ENCODE results near the gene NPBWR2. TPM values are rescaled to one million over a fixed set of nuclear protein-coding genes. Genes with fewer than 3 reads are reported as not detected.

NPBWR2 gene
- total RNA-seq, 1 donor from 2014 or later: not detected

GRCh38 chr20:64063389-64064144, 43.8 kb downstream of the NPBWR2 start:
- peak overlapping the region; percentile 72 for H3K27ac Mint-ChIP-seq (ENCODE audit: unreplicated experiment)
- no peaks in the 10 kb centered on the region for H3K36me3 Mint-ChIP-seq (ENCODE audit: unreplicated experiment)
- TF ChIP-seq CTCF (IDR thresholded peaks at IDR 0.05): no peak
- H3K4me3 Mint-ChIP-seq (ENCODE audit: unreplicated experiment): peak overlapping the region; percentile 86
- no peaks in the 10 kb centered on the region for H3K9me3 Mint-ChIP-seq (ENCODE audit: unreplicated experiment)
- no peak for DNase-seq (ENCODE audit: extremely low spot score, unreplicated experiment)
- H3K4me1 Mint-ChIP-seq (ENCODE audit: unreplicated experiment): peaks cover 26% of the 10 kb centered on the region
- no peaks in the 10 kb centered on the region for H3K27me3 Mint-ChIP-seq (ENCODE audit: unreplicated experiment)

GRCh38 chr20:64062596-64063388, 44.6 kb downstream of the NPBWR2 start, which contains the start of gene TCEA2:
Gene TCEA2, plus strand, starts transcription at chr20:64063198. Its CDS starts 115 bp downstream, at chr20:64063313.
- H3K36me3 Mint-ChIP-seq (ENCODE audit: unreplicated experiment): no peaks in the 10 kb centered on the region

GRCh38 chr20:64062276-64062595, 45.1 kb downstream of the NPBWR2 start:
- no peaks in the 10 kb centered on the region for H3K36me3 Mint-ChIP-seq (ENCODE audit: unreplicated experiment)
- no peak overlapping the region for H3K27ac Mint-ChIP-seq (ENCODE audit: unreplicated experiment)
- H3K27me3 Mint-ChIP-seq (ENCODE audit: unreplicated experiment): no peaks in the 10 kb centered on the region

More at GRCh38 chr20:64062596-64063388, 44.6 kb downstream of the NPBWR2 start, which contains the start of gene TCEA2:
- Mint-ChIP-seq H3K9me3 (ENCODE audit: unreplicated experiment) (no peaks in the 10 kb centered on the region), H3K4me3 (ENCODE audit: unreplicated experiment) (peak within 1 kb of the TSS; percentile 86), H3K4me1 (ENCODE audit: unreplicated experiment) (peaks cover 33% of the 10 kb centered on the region), H3K27me3 (ENCODE audit: unreplicated experiment) (no peaks in the 10 kb centered on the region), H3K27ac (ENCODE audit: unreplicated experiment) (peak within 1 kb of the TSS; percentile 72)
- TF ChIP-seq CTCF (IDR thresholded peaks at IDR 0.05): no peak
- DNase-seq (ENCODE audit: extremely low spot score, unreplicated experiment): peak; percentile 97

GRCh38 chr20:64058536-64058935, 48.8 kb downstream of the NPBWR2 start:
- H3K27me3 Mint-ChIP-seq (ENCODE audit: unreplicated experiment): no peaks in the 10 kb centered on the region
- H3K4me1 Mint-ChIP-seq (ENCODE audit: unreplicated experiment): peaks cover 45% of the 10 kb centered on the region
- no peak for DNase-seq (ENCODE audit: extremely low spot score, unreplicated experiment)
- no peaks in the 10 kb centered on the region for H3K9me3 Mint-ChIP-seq (ENCODE audit: unreplicated experiment)
- H3K27ac Mint-ChIP-seq (ENCODE audit: unreplicated experiment): peak overlapping the region; percentile 40
- H3K4me3 Mint-ChIP-seq (ENCODE audit: unreplicated experiment): no peak overlapping the region
- no peak for TF ChIP-seq CTCF (IDR thresholded peaks at IDR 0.05)
- H3K36me3 Mint-ChIP-seq (ENCODE audit: unreplicated experiment): no peaks in the 10 kb centered on the region

More at GRCh38 chr20:64062276-64062595, 45.1 kb downstream of the NPBWR2 start:
- Mint-ChIP-seq H3K4me1 (ENCODE audit: unreplicated experiment) (peaks cover 39% of the 10 kb centered on the region), H3K4me3 (ENCODE audit: unreplicated experiment) (peak overlapping the region; percentile 86), H3K9me3 (ENCODE audit: unreplicated experiment) (no peaks in the 10 kb centered on the region)
- DNase-seq (ENCODE audit: extremely low spot score, unreplicated experiment): no peak
- no peak for TF ChIP-seq CTCF (IDR thresholded peaks at IDR 0.05)

All from osteocyte (in vitro differentiated cells).